Ovary (tissue), 3 donors: ENCODE measurements around the gene OSR1.

Source experiments
- POLR2A ChIP-seq: fragments of 450-650 bp; IDR thresholded peaks from one replicate; pipeline ENCODE4 v1.6.1; 2017; ENCODE audit warnings: antibody characterized with exemption, mild to moderate bottlenecking, moderate library complexity
- TF ChIP-seq, protein P1 (sequence below), 3 donors: fragments of 450-650 bp in 2 of 3; fragments of 200-600 bp in 1 of 3; IDR thresholded peaks; one replicate each; pipeline versions ENCODE4 v1.5.1 to v1.8.0; 2016 to 2022; ENCODE audit warnings: antibody characterized with exemption in 3 of 3, mild to moderate bottlenecking in 1 of 3
- donor health status: DM: no; HTN: no; CAD: no.

DNA sequence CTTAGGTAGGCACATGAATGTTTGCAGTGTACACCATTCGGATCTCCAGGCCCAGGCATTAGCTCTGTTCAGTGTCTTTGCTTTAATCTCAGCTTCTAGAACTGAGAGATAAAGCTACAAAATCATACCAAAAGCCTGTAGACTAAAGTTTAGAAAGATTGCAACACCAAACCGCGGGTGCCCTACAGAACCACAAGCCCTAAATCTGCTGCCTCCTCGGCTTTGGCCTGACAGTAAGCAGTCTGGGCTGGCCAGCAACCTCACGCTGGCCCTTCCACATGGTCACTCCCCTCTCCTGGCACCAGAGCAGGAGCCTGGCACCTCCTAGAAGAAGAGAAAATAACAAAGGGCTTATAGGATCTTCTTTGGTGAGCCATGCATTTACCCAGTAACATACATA, 8.9 kb upstream of the OSR1 start:
- TF ChIP-seq, protein P1, sequence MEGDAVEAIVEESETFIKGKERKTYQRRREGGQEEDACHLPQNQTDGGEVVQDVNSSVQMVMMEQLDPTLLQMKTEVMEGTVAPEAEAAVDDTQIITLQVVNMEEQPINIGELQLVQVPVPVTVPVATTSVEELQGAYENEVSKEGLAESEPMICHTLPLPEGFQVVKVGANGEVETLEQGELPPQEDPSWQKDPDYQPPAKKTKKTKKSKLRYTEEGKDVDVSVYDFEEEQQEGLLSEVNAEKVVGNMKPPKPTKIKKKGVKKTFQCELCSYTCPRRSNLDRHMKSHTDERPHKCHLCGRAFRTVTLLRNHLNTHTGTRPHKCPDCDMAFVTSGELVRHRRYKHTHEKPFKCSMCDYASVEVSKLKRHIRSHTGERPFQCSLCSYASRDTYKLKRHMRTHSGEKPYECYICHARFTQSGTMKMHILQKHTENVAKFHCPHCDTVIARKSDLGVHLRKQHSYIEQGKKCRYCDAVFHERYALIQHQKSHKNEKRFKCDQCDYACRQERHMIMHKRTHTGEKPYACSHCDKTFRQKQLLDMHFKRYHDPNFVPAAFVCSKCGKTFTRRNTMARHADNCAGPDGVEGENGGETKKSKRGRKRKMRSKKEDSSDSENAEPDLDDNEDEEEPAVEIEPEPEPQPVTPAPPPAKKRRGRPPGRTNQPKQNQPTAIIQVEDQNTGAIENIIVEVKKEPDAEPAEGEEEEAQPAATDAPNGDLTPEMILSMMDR (IDR thresholded peaks at IDR 0.05), result no peak
- TF ChIP-seq POLR2A, result no peak
